Fibroblast of lung (primary cell): ENCODE data around the gene NOL4L.

ENCODE experiments used
- EZH2 ChIP-seq: IDR thresholded peaks from 2 replicates; pipeline ENCODE4 v1.5.1; 2012; ENCODE audit warnings: low read length, control low read depth, mild to moderate bottlenecking; ENCODE audit errors: missing control alignments
- TF ChIP-seq, protein P1 (sequence below), 2 donors: IDR thresholded peaks in 1 of 2; conservative IDR thresholded peaks in 1 of 2; 1 replicate in 1 of 2; 2 replicates in 1 of 2; pipeline ENCODE4 v1.5.1; 2011 to 2012; ENCODE audit warnings: low read length in 2 of 2, control low read depth in 1 of 2, inconsistent platforms in 1 of 2, low read depth in 1 of 2, mild to moderate bottlenecking in 1 of 2

GRCh38 chr20:32512047-32512385, 73.1 kb downstream of the NOL4L start:
- TF ChIP-seq, protein P1, sequence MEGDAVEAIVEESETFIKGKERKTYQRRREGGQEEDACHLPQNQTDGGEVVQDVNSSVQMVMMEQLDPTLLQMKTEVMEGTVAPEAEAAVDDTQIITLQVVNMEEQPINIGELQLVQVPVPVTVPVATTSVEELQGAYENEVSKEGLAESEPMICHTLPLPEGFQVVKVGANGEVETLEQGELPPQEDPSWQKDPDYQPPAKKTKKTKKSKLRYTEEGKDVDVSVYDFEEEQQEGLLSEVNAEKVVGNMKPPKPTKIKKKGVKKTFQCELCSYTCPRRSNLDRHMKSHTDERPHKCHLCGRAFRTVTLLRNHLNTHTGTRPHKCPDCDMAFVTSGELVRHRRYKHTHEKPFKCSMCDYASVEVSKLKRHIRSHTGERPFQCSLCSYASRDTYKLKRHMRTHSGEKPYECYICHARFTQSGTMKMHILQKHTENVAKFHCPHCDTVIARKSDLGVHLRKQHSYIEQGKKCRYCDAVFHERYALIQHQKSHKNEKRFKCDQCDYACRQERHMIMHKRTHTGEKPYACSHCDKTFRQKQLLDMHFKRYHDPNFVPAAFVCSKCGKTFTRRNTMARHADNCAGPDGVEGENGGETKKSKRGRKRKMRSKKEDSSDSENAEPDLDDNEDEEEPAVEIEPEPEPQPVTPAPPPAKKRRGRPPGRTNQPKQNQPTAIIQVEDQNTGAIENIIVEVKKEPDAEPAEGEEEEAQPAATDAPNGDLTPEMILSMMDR (conservative IDR thresholded peaks at IDR 0.05 in 1 of 2, IDR thresholded peaks at IDR 0.05 in 1 of 2; ENCODE audit: low read depth in 1 of 2, low read length in 2 of 2): no peak
- no peak for TF ChIP-seq EZH2
